ENCODE data around the gene ZFPL1.

The ZFPL1 gene

GRCh38 chr11:65083834-65084597 is at the start of gene ZFPL1, which contains the start of gene CDCA5:
ZFPL1 (plus strand) TSS chr11:65084222; CDS start chr11:65084699, 477 bp downstream.
CDCA5 (minus strand) TSS chr11:65084040; CDS start chr11:65083978, 62 bp downstream.
- peak; percentile 96 to 97 for DNase-seq

GRCh38 chr11:65034423-65034822 is 49.6 kb upstream of the ZFPL1 start:
- no peak for DNase-seq

GRCh38 chr11:65035579-65035978 is 48.4 kb upstream of the ZFPL1 start:
- DNase-seq: no peak

GRCh38 chr11:65036931-65037330 is 47.1 kb upstream of the ZFPL1 start:
- no peak for DNase-seq

- DNase-seq: no peak
These were observed 43.5 kb upstream of the ZFPL1 start for GRCh38 chr11:65040520-65040846.

- DNase-seq: peak; percentile 87 to 91
These were observed 43.0 kb upstream of the ZFPL1 start, which contains the start of gene SAC3D1 for GRCh38 chr11:65040847-65041622. SAC3D1 (plus strand) TSS chr11:65041210; CDS start chr11:65041293, 83 bp downstream.

GRCh38 chr11:65042891-65043290 is 41.1 kb upstream of the ZFPL1 start:
- DNase-seq: no peak

GRCh38 chr11:65043881-65044501 is 40.0 kb upstream of the ZFPL1 start:
- peak in 1 of 2 donors; percentile 26 for DNase-seq

- DNase-seq: no peak
These were observed 39.0 kb upstream of the ZFPL1 start for GRCh38 chr11:65045061-65045460.

GRCh38 chr11:65045728-65046127 is 38.3 kb upstream of the ZFPL1 start:
- DNase-seq: no peak

- peak in 1 of 2 donors; percentile 25 for DNase-seq
These were observed 36.2 kb upstream of the ZFPL1 start for GRCh38 chr11:65047581-65048422.

- no peak for DNase-seq
These were observed 32.6 kb upstream of the ZFPL1 start for GRCh38 chr11:65051398-65051858.

- DNase-seq: peak; percentile 6 to 34
These were observed 30.1 kb upstream of the ZFPL1 start for GRCh38 chr11:65053827-65054508.

GRCh38 chr11:65055538-65055937 is 28.5 kb upstream of the ZFPL1 start:
- no peak for DNase-seq

- DNase-seq: no peak
These were observed 27.0 kb upstream of the ZFPL1 start for GRCh38 chr11:65056999-65057398.

GRCh38 chr11:65057526-65057925 is 26.5 kb upstream of the ZFPL1 start:
- DNase-seq: no peak

GRCh38 chr11:65058012-65058411 is 26.0 kb upstream of the ZFPL1 start:
- no peak for DNase-seq

- DNase-seq: no peak
These were observed 25.5 kb upstream of the ZFPL1 start, which contains the start of gene NAALADL1 for GRCh38 chr11:65058419-65059054. NAALADL1 (minus strand) TSS chr11:65058553; CDS start chr11:65058521, 32 bp downstream.

- DNase-seq: no peak
These were observed 24.5 kb upstream of the ZFPL1 start for GRCh38 chr11:65059523-65059922.

- DNase-seq: no peak
These were observed 23.8 kb upstream of the ZFPL1 start for GRCh38 chr11:65059959-65060824.
